T-helper 22 cell (primary cell): ENCODE results near the gene MFN2.

Experiments used
- DNase-seq: peaks from one replicate; pipeline ENCODE4 v3.0.0-alpha.2; 2020; ENCODE audit warnings: low read depth

Gene MFN2

GRCh38 chr1:12051361-12051760, 71.1 kb downstream of the MFN2 start:
- no peak for DNase-seq

- no peak for DNase-seq
Measured at GRCh38 chr1:12052008-12052573, 71.8 kb downstream of the MFN2 start.

GRCh38 chr1:12052997-12053686, 72.9 kb downstream of the MFN2 start:
- DNase-seq = no peak

GRCh38 chr1:12053752-12054548, 73.7 kb downstream of the MFN2 start:
- DNase-seq = no peak

- no peak for DNase-seq
Measured at GRCh38 chr1:12055259-12055658, 75.0 kb downstream of the MFN2 start.

- no peak for DNase-seq
Measured at GRCh38 chr1:12056331-12056841, 76.1 kb downstream of the MFN2 start.

- DNase-seq = no peak
Measured at GRCh38 chr1:12057382-12057781, 77.1 kb downstream of the MFN2 start.

- no peak for DNase-seq
Measured at GRCh38 chr1:12057940-12058687, 77.9 kb downstream of the MFN2 start.

- no peak for DNase-seq
Measured at GRCh38 chr1:12059226-12059625, 79.0 kb downstream of the MFN2 start.

GRCh38 chr1:12059722-12060464, 79.6 kb downstream of the MFN2 start:
- no peak for DNase-seq

GRCh38 chr1:12060500-12060899, 80.3 kb downstream of the MFN2 start:
- DNase-seq = no peak
